HepG2 (cell line): ENCODE measurements around the gene ZBTB48. TPM values are rescaled to one million over a fixed set of nuclear protein-coding genes. Genes with fewer than 3 reads are reported as not detected.
A peak's percentile ranks its signal among the peaks of the same experiment; 100 is the strongest.

Experiments used
- AGO2 ChIP-seq: fragments of 200-400 bp; formaldehyde crosslinking; optimal IDR thresholded peaks from 2 replicates; pipeline ENCODE3; 2017; ENCODE audit warnings: mild to moderate bottlenecking, low read depth, low read length, moderate library complexity
- ARHGAP35 ChIP-seq: sonication (generic); formaldehyde crosslinking; IDR thresholded peaks from 2 replicates; pipeline ENCODE4 v1.9.0; 2022; ENCODE audit warnings: mild to moderate bottlenecking, inconsistent platforms, moderate library complexity, missing genetic modification reagents, borderline replicate concordance
- CAMTA2 ChIP-seq: sonication (generic); formaldehyde crosslinking; IDR thresholded peaks from 2 replicates; pipeline ENCODE4 v1.4.0; 2020; ENCODE audit warnings: mild to moderate bottlenecking, missing genetic modification reagents, borderline replicate concordance
- E2F1 ChIP-seq: sonication (generic); formaldehyde crosslinking; IDR thresholded peaks from 2 replicates; pipeline ENCODE4 v1.5.0; 2020; ENCODE audit warnings: missing genetic modification reagents
- HES4 ChIP-seq: sonication (generic); formaldehyde crosslinking; IDR thresholded peaks from 2 replicates; pipeline ENCODE4 v1.9.0; 2021; ENCODE audit warnings: mild to moderate bottlenecking, missing genetic modification reagents, borderline replicate concordance
- HNRNPLL ChIP-seq: fragments of 200-400 bp; formaldehyde crosslinking; IDR thresholded peaks from 2 replicates; pipeline ENCODE4 v1.6.1; 2017; ENCODE audit warnings: mild to moderate bottlenecking, low read depth, low read length; ENCODE audit not compliant: poor library complexity, severe bottlenecking
- KAT7 ChIP-seq: IDR thresholded peaks from 2 replicates; pipeline ENCODE4 v1.6.1; 2018; ENCODE audit warnings: borderline replicate concordance, missing compliant biosample characterization
- MTA1 ChIP-seq: sonication (generic); formaldehyde crosslinking; IDR thresholded peaks from 2 replicates; pipeline ENCODE4 v1.4.0; 2020; ENCODE audit warnings: missing genetic modification reagents, mild to moderate bottlenecking, borderline replicate concordance
- PAF1 ChIP-seq: IDR thresholded peaks from 2 replicates; pipeline ENCODE4 v1.6.1; 2016; ENCODE audit warnings: missing genetic modification reagents, missing compliant biosample characterization
- PHF20 ChIP-seq: sonication (generic); formaldehyde crosslinking; IDR thresholded peaks from 2 replicates; pipeline ENCODE4 v1.5.0; 2020; ENCODE audit warnings: mild to moderate bottlenecking, missing genetic modification reagents
- TFAP4 ChIP-seq: sonication (generic); IDR thresholded peaks from 2 replicates; pipeline ENCODE4 v1.6.1; 2016; ENCODE audit warnings: low read depth, borderline replicate concordance
- YY1 ChIP-seq: IDR thresholded peaks from 2 replicates; pipeline ENCODE4 v1.6.1; 2011; ENCODE audit warnings: low read length, low read depth, moderate library complexity, mild to moderate bottlenecking; ENCODE audit not compliant: insufficient read depth, insufficient replicate concordance
- ZBTB21 ChIP-seq: sonication (generic); formaldehyde crosslinking; IDR thresholded peaks from 2 replicates; pipeline ENCODE4 v1.4.0; 2020; ENCODE audit warnings: missing genetic modification reagents
- ZHX1 ChIP-seq: sonication (generic); formaldehyde crosslinking; IDR thresholded peaks from 2 replicates; pipeline ENCODE4 v1.8.1; 2022; ENCODE audit warnings: low read depth, mild to moderate bottlenecking, missing genetic modification reagents
- ZKSCAN5 ChIP-seq: sonication (generic); formaldehyde crosslinking; IDR thresholded peaks from 2 replicates; pipeline ENCODE4 v1.5.1; 2020; ENCODE audit warnings: mild to moderate bottlenecking, missing genetic modification reagents
- ZNF10 ChIP-seq: sonication (generic); formaldehyde crosslinking; IDR thresholded peaks from 2 replicates; pipeline ENCODE4 v1.4.0; 2020; ENCODE audit warnings: mild to moderate bottlenecking, low read depth, missing genetic modification reagents, borderline replicate concordance
- ZNF639 ChIP-seq: conservative IDR thresholded peaks from 2 replicates; pipeline ENCODE4 v1.6.1; 2018; ENCODE audit warnings: missing genetic modification reagents
- ZNF773 ChIP-seq: sonication (generic); formaldehyde crosslinking; IDR thresholded peaks from 2 replicates; pipeline ENCODE4 v1.4.0; 2020; ENCODE audit warnings: missing genetic modification reagents, borderline replicate concordance
- ZNF776 ChIP-seq: sonication (generic); formaldehyde crosslinking; IDR thresholded peaks from 2 replicates; pipeline ENCODE4 v1.4.0; 2020; ENCODE audit warnings: mild to moderate bottlenecking, missing genetic modification reagents
- polyA plus RNA-seq, 8 experiments: library from polyadenylated mRNA; depleted of rRNA in 3 of 8; stranded (reverse) in 7 of 8; unstranded in 1 of 8; fragments of >200 nt; fragmentation: Illumina TruSeq in 4 of 8; extraction: Trizol in 4 of 8; gene quantifications; 2 replicates each; pipeline versions ENCODE4 v1.2.1 to v1.2.3, GENCODE V29; 2011 to 2016; ENCODE audit warnings: low read depth in 4 of 8, missing spikeins in 1 of 8, mixed read lengths in 1 of 8; ENCODE audit not compliant: insufficient read depth in 1 of 8
- total RNA-seq, 5 experiments: library from RNA; depleted of rRNA; stranded (reverse); fragments of >200 nt; fragmentation: Illumina TruSeq; extraction: Trizol; gene quantifications; 2 replicates each; pipeline ENCODE4 v1.2.3, GENCODE V29; 2016; ENCODE audit warnings: low read depth in 1 of 5
- TF ChIP-seq, protein P1 (sequence below): sonication (generic); formaldehyde crosslinking; IDR thresholded peaks from 2 replicates; pipeline ENCODE4 v1.4.0; 2020; ENCODE audit warnings: missing genetic modification reagents

Gene ZBTB48
- total and polyA plus RNA-seq, 2 of the 13 experiments (the other 11 are each of a cell fraction or from before 2014, with no cell fraction given): 13.0 to 17.1 TPM

GRCh38 chr1:6624710-6625583 lies 45.2 kb downstream of the ZBTB48 start, which contains the start of gene THAP3 (continued):
- TF ChIP-seq ZHX1 (CRISPR knock-in tag) (peak; percentile 12; the same call in 1 of the 2 replicates), CAMTA2 (CRISPR knock-in tag) (no peak), TFAP4 (no peak; the same call in 1 of the 2 replicates), ZNF776 (CRISPR knock-in tag) (peak; percentile 87; the same call in 1 of the 2 replicates), ARHGAP35 (CRISPR knock-in tag) (no peak), MTA1 (CRISPR knock-in tag) (peak; percentile 53; the same call in 1 of the 2 replicates), ZNF773 (CRISPR knock-in tag) (no peak), ZBTB21 (CRISPR knock-in tag) (no peak), ZNF10 (CRISPR knock-in tag) (no peak), ZNF639 (CRISPR knock-in tag) (no peak), YY1 (peak; percentile 98), AGO2 (peak; percentile 73), HES4 (CRISPR knock-in tag) (0 out of 2 replicates have a peak, but pooled peaks have one; percentile 47), HNRNPLL (peak; percentile 47), KAT7 (CRISPR knock-in tag) (no peak), ZKSCAN5 (CRISPR knock-in tag) (no peak), E2F1 (CRISPR knock-in tag) (no peak), PHF20 (CRISPR knock-in tag) (peak; percentile 30; the same call in 1 of the 2 replicates), PAF1 (CRISPR knock-in tag) (no peak)
- TF ChIP-seq, protein P1, sequence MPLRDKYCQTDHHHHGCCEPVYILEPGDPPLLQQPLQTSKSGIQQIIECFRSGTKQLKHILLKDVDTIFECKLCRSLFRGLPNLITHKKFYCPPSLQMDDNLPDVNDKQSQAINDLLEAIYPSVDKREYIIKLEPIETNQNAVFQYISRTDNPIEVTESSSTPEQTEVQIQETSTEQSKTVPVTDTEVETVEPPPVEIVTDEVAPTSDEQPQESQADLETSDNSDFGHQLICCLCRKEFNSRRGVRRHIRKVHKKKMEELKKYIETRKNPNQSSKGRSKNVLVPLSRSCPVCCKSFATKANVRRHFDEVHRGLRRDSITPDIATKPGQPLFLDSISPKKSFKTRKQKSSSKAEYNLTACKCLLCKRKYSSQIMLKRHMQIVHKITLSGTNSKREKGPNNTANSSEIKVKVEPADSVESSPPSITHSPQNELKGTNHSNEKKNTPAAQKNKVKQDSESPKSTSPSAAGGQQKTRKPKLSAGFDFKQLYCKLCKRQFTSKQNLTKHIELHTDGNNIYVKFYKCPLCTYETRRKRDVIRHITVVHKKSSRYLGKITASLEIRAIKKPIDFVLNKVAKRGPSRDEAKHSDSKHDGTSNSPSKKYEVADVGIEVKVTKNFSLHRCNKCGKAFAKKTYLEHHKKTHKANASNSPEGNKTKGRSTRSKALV (CRISPR knock-in tag): peak; percentile 82; the same call in 1 of the 2 replicates
